HG03039 (cell line): ENCODE data around the gene POC1A.

Experiments
- ATAC-seq: cut with Tn5 transposase; IDR thresholded peaks from one replicate; pipeline ENCODE4 v1.9.1; 2021; ENCODE audit warnings: mild to moderate bottlenecking, moderate library complexity; ENCODE audit not compliant: unreplicated experiment

The POC1A gene

GRCh38 chr3:52070724-52071621, 83.2 kb downstream of the POC1A start:
- no peak for ATAC-seq

GRCh38 chr3:52069855-52070254, 84.4 kb downstream of the POC1A start:
- ATAC-seq, result no peak

- ATAC-seq, result no peak
Observed at GRCh38 chr3:52069135-52069534, 85.1 kb downstream of the POC1A start.

GRCh38 chr3:52068730-52069129, 85.5 kb downstream of the POC1A start:
- ATAC-seq, result no peak

- no peak for ATAC-seq
Observed at GRCh38 chr3:52068055-52068571, 86.1 kb downstream of the POC1A start.

- ATAC-seq, result no peak
Observed at GRCh38 chr3:52067526-52067925, 86.7 kb downstream of the POC1A start.

- ATAC-seq, result no peak
Observed at GRCh38 chr3:52067046-52067445, 87.2 kb downstream of the POC1A start.

- no peak for ATAC-seq
Observed at GRCh38 chr3:52065264-52065756, 88.9 kb downstream of the POC1A start.

GRCh38 chr3:52064561-52064960, 89.7 kb downstream of the POC1A start:
- ATAC-seq, result no peak

GRCh38 chr3:52063026-52063723, 91.0 kb downstream of the POC1A start:
- no peak for ATAC-seq

GRCh38 chr3:52062505-52062904, 91.7 kb downstream of the POC1A start:
- ATAC-seq, result no peak

- no peak for ATAC-seq
Observed at GRCh38 chr3:52061121-52061910, 92.9 kb downstream of the POC1A start.

GRCh38 chr3:52059781-52060180, 94.4 kb downstream of the POC1A start:
- ATAC-seq, result no peak

- no peak for ATAC-seq
Observed at GRCh38 chr3:52057812-52058495, 96.3 kb downstream of the POC1A start.

- peak; percentile 63 for ATAC-seq
Observed at GRCh38 chr3:52056968-52057811, 97.0 kb downstream of the POC1A start.

- ATAC-seq, result peak; percentile 29
Observed at GRCh38 chr3:52056521-52056967, 97.7 kb downstream of the POC1A start, which contains the start of gene DUSP7. Gene DUSP7 (minus strand): TSS chr3:52056571. CDS start chr3:52056366, 205 bp downstream.

- ATAC-seq, result peak; percentile 8
Observed at GRCh38 chr3:52055537-52056351, 98.5 kb downstream of the POC1A start.
